Activated CD8-positive, alpha-beta memory T cell treated with anti-CD3 and anti-CD28 coated beads, Interleukin-2, amount 50 U/mL, for 1 hour (primary cell): ENCODE measurements around the gene SMCO4.
"Not testable (repeated sequence)": the region's sequence is repeated elsewhere in the genome, so short reads cannot be mapped to it uniquely, and the experiment has no call there.

Experiments
- DNase-seq: peaks from one replicate; pipeline ENCODE4 v3.0.0-alpha.2; 2020; ENCODE audit errors: extremely low read depth

SMCO4 gene

GRCh38 chr11:93477684-93478234 is 65.4 kb downstream of the SMCO4 start:
- DNase-seq: no peak

- DNase-seq: no peak
These were observed 66.4 kb downstream of the SMCO4 start for GRCh38 chr11:93476796-93477195.

- DNase-seq: no peak
These were observed 69.1 kb downstream of the SMCO4 start for GRCh38 chr11:93474123-93474522.

- no peak for DNase-seq
These were observed 74.9 kb downstream of the SMCO4 start for GRCh38 chr11:93468290-93468689.

- DNase-seq: no peak
These were observed 76.1 kb downstream of the SMCO4 start for GRCh38 chr11:93467054-93467453.

- no peak for DNase-seq
These were observed 78.2 kb downstream of the SMCO4 start for GRCh38 chr11:93464927-93465540.

- DNase-seq: not testable (repeated sequence)
These were observed 79.5 kb downstream of the SMCO4 start for GRCh38 chr11:93463666-93464065.

- no peak for DNase-seq
These were observed 84.9 kb downstream of the SMCO4 start for GRCh38 chr11:93458286-93458685.

GRCh38 chr11:93444617-93445073 is 98.5 kb downstream of the SMCO4 start:
- no peak for DNase-seq

- DNase-seq: not testable (repeated sequence)
These were observed 100.0 kb downstream of the SMCO4 start for GRCh38 chr11:93443232-93443631.

GRCh38 chr11:93432247-93432646 is 110.9 kb downstream of the SMCO4 start:
- DNase-seq: no peak
